Pancreas (tissue), 10 donors: ENCODE measurements around the gene KCTD7. TPM values are rescaled to one million over a fixed set of nuclear protein-coding genes. Genes with fewer than 3 reads are reported as not detected.
"Not testable (repeated sequence)": the region's sequence is repeated elsewhere in the genome, so short reads cannot be mapped to it uniquely, and the experiment has no call there.

Experiments used
- ATAC-seq, 4 donors: fragments of 200-7000 bp; cut with Tn5 transposase; one replicate each; pipeline versions ENCODE4 v1.8.0 to v1.9.1; 2020; ENCODE audit warnings: mild to moderate bottlenecking in 4 of 4, moderate library complexity in 4 of 4
- DNase-seq, 6 donors: peaks; one replicate each; pipeline ENCODE4 v3.0.0-alpha.2; 2020
- FAIRE-seq: peaks from 2 replicates; lab custom pipeline; 2012; peaks lifted over from hg19 to GRCh38; lab: Jason Lieb, UNC
- H3K27ac ChIP-seq, 4 donors: fragments of 200-600 bp; sonication (generic); 1 replicate in 3 of 4; 2 replicates in 1 of 4; pipeline versions ENCODE4 v1.5.0 to v1.8.0; 2020
- H3K27me3 ChIP-seq, 4 donors: fragments of 200-600 bp; one replicate each; pipeline ENCODE4 v1.8.0; 2021
- H3K36me3 ChIP-seq, 3 donors: fragments of 200-600 bp; sonication (generic) in 1 of 3; one replicate each; pipeline versions ENCODE4 v1.5.0 to v1.8.0; 2020 to 2021
- H3K4me1 ChIP-seq, 3 donors: fragments of 200-600 bp; one replicate each; pipeline ENCODE4 v1.8.0; 2021
- H3K4me3 ChIP-seq, 4 donors: fragments of 200-600 bp; sonication (generic) in 2 of 4; one replicate each; pipeline versions ENCODE4 v1.5.0 to v1.8.0; 2020 to 2021
- H3K9me3 ChIP-seq, 4 donors: fragments of 200-600 bp; one replicate each; pipeline ENCODE4 v1.8.0; 2021
- CTCF ChIP-seq, 4 donors: fragments of 200-600 bp; sonication (generic) in 3 of 4; IDR thresholded peaks; one replicate each; pipeline versions ENCODE4 v1.5.0 to v1.8.0; 2021; ENCODE audit warnings: antibody characterized with exemption in 4 of 4
- WGBS, 2 donors: extraction: QIAGEN DNeasy Blood & Tissue Kit; methylation state at CpG; one replicate each; pipeline ENCODE4 v1.1.7; 2013; 5-methylcytosine and 5-hydroxymethylcytosine counted together
- intact Hi-C, 3 donors: fragments of 100-400 bp; cut with DNase I; formaldehyde crosslinking; loops; one replicate each; pipeline versions ENCODE4 v1.11.1 to v1.14.2; 2022
- polyA plus RNA-seq, 2 donors: library from polyadenylated mRNA; stranded (reverse); fragments of 200-250 nt; gene quantifications; one replicate each; pipeline ENCODE4 v1.2.3, GENCODE V29; 2013
- total RNA-seq, 6 donors: library from RNA; stranded (reverse); fragmentation: NEBNext Ultra II Directional in 4 of 6; extraction: Animal tissue kit (Norgen Biotek cat#: 25700) in 4 of 6; gene quantifications; one replicate each; pipeline versions ENCODE4 v1.2.1 to v1.2.4, GENCODE V29; 2021 to 2023
- donor health status: healthy with polysubstance abuse.
- donor health status: DM: no; HTN: no; CAD: no; lungs with moderate emphysema.
- donor health status: DM: no; HTN: no; CAD: no.
- donor health status: control.
- donor health status: control.
- donor health status: Bipolar disorder and iron deficiency.
- donor health status: DM: yes; HTN: yes; CAD: no.
- donor health status: DM: no; HTN: no; CAD: no.
- donor health status: DM: no; HTN: no; CAD: no.
- donor health status: DM: yes; HTN: yes; CAD: no.

KCTD7 gene
- total and polyA plus RNA-seq, 8 donors: 1.8 to 5.4 (median 2.5) TPM

- intact Hi-C loops: no loop called here
- 15 to 24% methylated on average over 23 to 35 of the region's 35 CpGs for WGBS, 2 donors
- no peaks in the 10 kb centered on the region for H3K9me3 ChIP-seq
- ATAC-seq (peak; percentile 7 to 42 (median 26)), DNase-seq (peak in 4 of 6 donors; percentile 31 to 69 (median 58)), FAIRE-seq (no peak)
- H3K27me3 ChIP-seq: no peaks in the 10 kb centered on the region
- H3K36me3 ChIP-seq: no peaks in the 10 kb centered on the region
- H3K4me3 ChIP-seq: peak overlapping the region; percentile 55 to 73 (median 64)
- no peak for TF ChIP-seq CTCF (IDR thresholded peaks at IDR 0.05)
- peaks cover 0 to 9% (median 0%) of the 10 kb centered on the region in 3 donors for H3K4me1 ChIP-seq
- peak overlapping the region; percentile 79 to 89 (median 85) for H3K27ac ChIP-seq
Observed at GRCh38 chr7:66629222-66630062, 761 bp downstream of the KCTD7 start.

GRCh38 chr7:66630531-66630930 lies 1.9 kb downstream of the KCTD7 start:
- Histone ChIP-seq H3K27ac (no peak overlapping the region), H3K4me1 (peaks cover 0 to 9% (median 0%) of the 10 kb centered on the region in 3 donors), H3K27me3 (no peaks in the 10 kb centered on the region), H3K4me3 (no peak overlapping the region), H3K9me3 (no peaks in the 10 kb centered on the region), H3K36me3 (no peaks in the 10 kb centered on the region)
- no peak for TF ChIP-seq CTCF (IDR thresholded peaks at IDR 0.05)
- WGBS, 2 donors: 100% methylated on average over 1 of the region's 1 CpG
- intact Hi-C loops: no loop called here
- ATAC-seq (no peak), FAIRE-seq (no peak), DNase-seq (no peak)

- H3K27me3 ChIP-seq: no peaks in the 10 kb centered on the region
- no peak overlapping the region for H3K27ac ChIP-seq
- intact Hi-C loops: no loop called here
- H3K9me3 ChIP-seq: no peaks in the 10 kb centered on the region
- no peak for ATAC-seq
- FAIRE-seq: no peak
- DNase-seq: no peak
- no peaks in the 10 kb centered on the region for H3K36me3 ChIP-seq
- H3K4me1 ChIP-seq: peaks cover 0 to 9% (median 0%) of the 10 kb centered on the region in 3 donors
- no peak for TF ChIP-seq CTCF (IDR thresholded peaks at IDR 0.05)
- no peak overlapping the region for H3K4me3 ChIP-seq
- WGBS, 2 donors: 66 to 72% methylated on average over 6 of the region's 6 CpGs
Observed at GRCh38 chr7:66631471-66631870, 2.8 kb downstream of the KCTD7 start.

GRCh38 chr7:66634816-66635215 lies 6.1 kb downstream of the KCTD7 start:
- H3K4me1 ChIP-seq: peaks cover 0 to under 1% (median 0%) of the 10 kb centered on the region in 3 donors
- TF ChIP-seq CTCF (IDR thresholded peaks at IDR 0.05): no peak
- WGBS, 2 donors: 89 to 93% methylated on average over 4 of the region's 4 CpGs
- no peaks in the 10 kb centered on the region for H3K27me3 ChIP-seq
- H3K4me3 ChIP-seq: no peak overlapping the region
- H3K36me3 ChIP-seq: peaks cover 0 to 10% (median 9%) of the 10 kb centered on the region in 3 donors
- no peak overlapping the region for H3K27ac ChIP-seq
- no peak for FAIRE-seq
- no peaks in the 10 kb centered on the region for H3K9me3 ChIP-seq
- intact Hi-C loops: no loop called here
- ATAC-seq: no peak
- no peak for DNase-seq

GRCh38 chr7:66635322-66635981 lies 6.8 kb downstream of the KCTD7 start:
- not testable (repeated sequence) for FAIRE-seq
- 100% methylated on average over 1 of the region's 4 CpGs; no CpG with 5 or more reads in 1 of the 2 donors for WGBS, 2 donors

GRCh38 chr7:66635982-66636546 lies 7.4 kb downstream of the KCTD7 start:
- peaks cover 0 to 10% (median 9%) of the 10 kb centered on the region in 3 donors for H3K36me3 ChIP-seq
- H3K27ac ChIP-seq, intact Hi-C loops, H3K9me3 ChIP-seq, FAIRE-seq, H3K4me1 ChIP-seq, H3K4me3 ChIP-seq, DNase-seq, H3K27me3 ChIP-seq: not testable (repeated sequence)
- ATAC-seq: peak in 3 of 4 donors; percentile 12 to 70 (median 39)
- WGBS, 2 donors: 83 to 86% methylated on average over 7 of the region's 9 CpGs

More at GRCh38 chr7:66635322-66635981, 6.8 kb downstream of the KCTD7 start:
- peak in 2 of 4 donors; percentile 8 to 29 for ATAC-seq
- DNase-seq, intact Hi-C loops, H3K4me3 ChIP-seq, H3K4me1 ChIP-seq, H3K27me3 ChIP-seq, H3K9me3 ChIP-seq, H3K27ac ChIP-seq: not testable (repeated sequence)
- peaks cover 0 to 10% (median 9%) of the 10 kb centered on the region in 3 donors for H3K36me3 ChIP-seq
